ENCODE data around the gene SASS6. TPM values are rescaled to one million over a fixed set of nuclear protein-coding genes. Genes with fewer than 3 reads are reported as not detected.

SASS6 gene
- total RNA-seq, 6 experiments from 2014 or later = 2.8 to 4.8 (median 4.2) TPM

- DNase-seq = peak; percentile 56
- Mint-ChIP-seq H3K4me1 (ENCODE audit: low read depth) (peaks cover 45% of the 10 kb centered on the region), H3K4me3 (peak overlapping the region; percentile 100; the same call in 1 of the 2 replicates), H3K27me3 (ENCODE audit: insufficient read depth) (no peaks in the 10 kb centered on the region), H3K36me3 (ENCODE audit: low read depth) (no peaks in the 10 kb centered on the region), H3K9me3 (no peaks in the 10 kb centered on the region), H3K27ac (no peak overlapping the region; the same call in 1 of the 2 replicates)
- TF ChIP-seq CTCF (IDR thresholded peaks at IDR 0.05) = no peak
Measured at GRCh38 chr1:100130552-100131077, 2.1 kb downstream of the SASS6 start.

GRCh38 chr1:100127226-100127625 lies 5.5 kb downstream of the SASS6 start:
- H3K4me3 Mint-ChIP-seq = no peak overlapping the region
- DNase-seq = no peak
- TF ChIP-seq CTCF (IDR thresholded peaks at IDR 0.05) = no peak
- H3K9me3 Mint-ChIP-seq = no peaks in the 10 kb centered on the region
- H3K27me3 Mint-ChIP-seq (ENCODE audit: insufficient read depth) = no peaks in the 10 kb centered on the region
- H3K36me3 Mint-ChIP-seq (ENCODE audit: low read depth) = no peaks in the 10 kb centered on the region
- H3K27ac Mint-ChIP-seq = peak overlapping the region; percentile 53
- H3K4me1 Mint-ChIP-seq (ENCODE audit: low read depth) = peaks cover 31% of the 10 kb centered on the region

GRCh38 chr1:100122177-100122576 lies 10.6 kb downstream of the SASS6 start:
- TF ChIP-seq CTCF (IDR thresholded peaks at IDR 0.05) = no peak
- Mint-ChIP-seq H3K9me3 (no peaks in the 10 kb centered on the region), H3K4me1 (ENCODE audit: low read depth) (peaks cover 5% of the 10 kb centered on the region; the same call in 1 of the 2 replicates), H3K4me3 (no peak overlapping the region), H3K36me3 (ENCODE audit: low read depth) (no peaks in the 10 kb centered on the region), H3K27ac (no peak overlapping the region), H3K27me3 (ENCODE audit: insufficient read depth) (no peaks in the 10 kb centered on the region)
- peak; percentile 18 for DNase-seq

- Mint-ChIP-seq H3K27me3 (ENCODE audit: insufficient read depth) (no peaks in the 10 kb centered on the region), H3K27ac (no peak overlapping the region), H3K9me3 (no peaks in the 10 kb centered on the region), H3K4me1 (ENCODE audit: low read depth) (peaks cover 10% of the 10 kb centered on the region; the same call in 1 of the 2 replicates), H3K4me3 (no peak overlapping the region), H3K36me3 (ENCODE audit: low read depth) (no peaks in the 10 kb centered on the region)
- TF ChIP-seq CTCF (IDR thresholded peaks at IDR 0.05) = no peak
- DNase-seq = no peak
Measured at GRCh38 chr1:100115524-100115923, 17.2 kb downstream of the SASS6 start.

GRCh38 chr1:100109554-100110066 lies 23.1 kb downstream of the SASS6 start:
- no peak for TF ChIP-seq CTCF (IDR thresholded peaks at IDR 0.05)
- Mint-ChIP-seq H3K27ac (no peak overlapping the region), H3K9me3 (no peaks in the 10 kb centered on the region), H3K36me3 (ENCODE audit: low read depth) (no peaks in the 10 kb centered on the region; the same call in 1 of the 2 replicates), H3K4me1 (ENCODE audit: low read depth) (peaks cover 10% of the 10 kb centered on the region; the same call in 1 of the 2 replicates), H3K4me3 (no peak overlapping the region), H3K27me3 (ENCODE audit: insufficient read depth) (no peaks in the 10 kb centered on the region)
- no peak for DNase-seq
